ENCODE measurements around the gene LRP1B.
A peak's percentile ranks its signal among the peaks of the same experiment; 100 is the strongest.

Gene LRP1B

GRCh38 chr2:140836826-140837225 is 1294.0 kb downstream of the LRP1B start:
- no peak overlapping the region for H3K4me3 ChIP-seq (replicated peaks; ENCODE audit: low read depth, low read length)
- TF ChIP-seq, protein P1, sequence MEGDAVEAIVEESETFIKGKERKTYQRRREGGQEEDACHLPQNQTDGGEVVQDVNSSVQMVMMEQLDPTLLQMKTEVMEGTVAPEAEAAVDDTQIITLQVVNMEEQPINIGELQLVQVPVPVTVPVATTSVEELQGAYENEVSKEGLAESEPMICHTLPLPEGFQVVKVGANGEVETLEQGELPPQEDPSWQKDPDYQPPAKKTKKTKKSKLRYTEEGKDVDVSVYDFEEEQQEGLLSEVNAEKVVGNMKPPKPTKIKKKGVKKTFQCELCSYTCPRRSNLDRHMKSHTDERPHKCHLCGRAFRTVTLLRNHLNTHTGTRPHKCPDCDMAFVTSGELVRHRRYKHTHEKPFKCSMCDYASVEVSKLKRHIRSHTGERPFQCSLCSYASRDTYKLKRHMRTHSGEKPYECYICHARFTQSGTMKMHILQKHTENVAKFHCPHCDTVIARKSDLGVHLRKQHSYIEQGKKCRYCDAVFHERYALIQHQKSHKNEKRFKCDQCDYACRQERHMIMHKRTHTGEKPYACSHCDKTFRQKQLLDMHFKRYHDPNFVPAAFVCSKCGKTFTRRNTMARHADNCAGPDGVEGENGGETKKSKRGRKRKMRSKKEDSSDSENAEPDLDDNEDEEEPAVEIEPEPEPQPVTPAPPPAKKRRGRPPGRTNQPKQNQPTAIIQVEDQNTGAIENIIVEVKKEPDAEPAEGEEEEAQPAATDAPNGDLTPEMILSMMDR (IDR thresholded peaks at IDR 0.05; ENCODE audit: low read depth, low read length, missing control alignments), result no peak
- no peak for DNase-seq (ENCODE audit: extremely low read depth, low read depth)

GRCh38 chr2:140835079-140835478 is 1295.7 kb downstream of the LRP1B start:
- TF ChIP-seq, protein P1 (IDR thresholded peaks at IDR 0.05; ENCODE audit: low read depth, low read length, missing control alignments), result no peak
- no peak overlapping the region for H3K4me3 ChIP-seq (replicated peaks; ENCODE audit: low read depth, low read length)
- DNase-seq (ENCODE audit: extremely low read depth, low read depth), result no peak

GRCh38 chr2:140814141-140814540 is 1316.7 kb downstream of the LRP1B start:
- no peak for DNase-seq (ENCODE audit: extremely low read depth, low read depth)
- H3K4me3 ChIP-seq (replicated peaks; ENCODE audit: low read depth, low read length), result no peak overlapping the region

GRCh38 chr2:140808820-140809219 is 1322.0 kb downstream of the LRP1B start:
- DNase-seq (ENCODE audit: extremely low read depth, low read depth), result no peak
- H3K4me3 ChIP-seq (replicated peaks; ENCODE audit: low read depth, low read length), result no peak overlapping the region
- TF ChIP-seq, protein P1 (IDR thresholded peaks at IDR 0.05; ENCODE audit: low read depth, low read length, missing control alignments), result peak; percentile 11

More at GRCh38 chr2:140814141-140814540, 1316.7 kb downstream of the LRP1B start:
- TF ChIP-seq, protein P1 (IDR thresholded peaks at IDR 0.05; ENCODE audit: low read depth, low read length, missing control alignments), result no peak

GRCh38 chr2:140808211-140808610 is 1322.6 kb downstream of the LRP1B start:
- TF ChIP-seq, protein P1 (IDR thresholded peaks at IDR 0.05; ENCODE audit: low read depth, low read length, missing control alignments), result no peak
- no peak overlapping the region for H3K4me3 ChIP-seq (replicated peaks; ENCODE audit: low read depth, low read length)
- no peak for DNase-seq (ENCODE audit: extremely low read depth, low read depth)

GRCh38 chr2:140804700-140805260 is 1326.0 kb downstream of the LRP1B start:
- TF ChIP-seq, protein P1 (IDR thresholded peaks at IDR 0.05; ENCODE audit: low read depth, low read length, missing control alignments), result no peak
- no peak for DNase-seq (ENCODE audit: extremely low read depth, low read depth)
- H3K4me3 ChIP-seq (replicated peaks; ENCODE audit: low read depth, low read length), result no peak overlapping the region

GRCh38 chr2:140801311-140801710 is 1329.5 kb downstream of the LRP1B start:
- DNase-seq (ENCODE audit: extremely low read depth, low read depth), result no peak
- TF ChIP-seq, protein P1 (IDR thresholded peaks at IDR 0.05; ENCODE audit: low read depth, low read length, missing control alignments), result no peak
- H3K4me3 ChIP-seq (replicated peaks; ENCODE audit: low read depth, low read length), result no peak overlapping the region
